ENCODE results near the gene DIPK1B. TPM values are rescaled to one million over a fixed set of nuclear protein-coding genes. Genes with fewer than 3 reads are reported as not detected.

Gene DIPK1B
- polyA plus RNA-seq, 1 of the 3 experiments (the other 2 are of a cell fraction), result 24.5 TPM

DNA sequence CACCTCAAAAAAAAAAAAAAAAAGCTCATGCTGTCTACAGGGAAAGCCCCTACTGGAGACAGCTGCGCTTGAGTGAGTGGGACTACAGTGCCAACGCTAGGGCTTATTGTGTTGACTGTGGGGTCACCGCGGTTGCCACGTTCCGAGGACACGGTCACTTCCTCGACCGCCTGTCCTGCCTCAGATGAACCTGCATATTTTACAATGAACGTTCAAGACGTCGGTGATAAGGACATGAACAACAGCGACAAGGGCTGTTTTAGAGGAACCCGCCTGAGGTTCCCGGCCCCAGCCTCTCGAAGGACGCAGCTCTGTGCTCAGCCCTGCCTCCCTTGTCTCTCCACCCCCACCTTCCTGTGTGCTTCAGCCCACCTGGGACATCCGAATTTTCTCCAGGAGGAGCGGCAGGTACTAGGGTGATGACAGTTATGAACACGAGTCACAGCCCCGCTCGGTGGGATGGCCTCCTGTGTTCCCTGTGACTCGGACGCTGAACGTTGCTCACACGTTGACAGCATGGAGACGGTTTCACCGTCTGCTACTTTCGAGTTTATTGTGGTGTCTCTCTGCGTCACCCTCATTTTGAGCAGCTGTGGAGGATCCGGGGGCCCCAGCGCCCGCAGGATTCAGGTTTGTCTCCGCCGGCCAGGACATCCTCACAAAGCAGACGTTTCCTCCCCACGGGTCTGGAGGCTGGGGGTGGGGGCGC, 11.3 kb upstream of the DIPK1B start:
- DNase-seq, result no peak
- POLR2A ChIA-PET, result interaction anchor here (1.0 kb wide), 1 partner anchor 27 kb away, joined by 3 read pairs; no protein-coding TSS in a partner anchor

DNA sequence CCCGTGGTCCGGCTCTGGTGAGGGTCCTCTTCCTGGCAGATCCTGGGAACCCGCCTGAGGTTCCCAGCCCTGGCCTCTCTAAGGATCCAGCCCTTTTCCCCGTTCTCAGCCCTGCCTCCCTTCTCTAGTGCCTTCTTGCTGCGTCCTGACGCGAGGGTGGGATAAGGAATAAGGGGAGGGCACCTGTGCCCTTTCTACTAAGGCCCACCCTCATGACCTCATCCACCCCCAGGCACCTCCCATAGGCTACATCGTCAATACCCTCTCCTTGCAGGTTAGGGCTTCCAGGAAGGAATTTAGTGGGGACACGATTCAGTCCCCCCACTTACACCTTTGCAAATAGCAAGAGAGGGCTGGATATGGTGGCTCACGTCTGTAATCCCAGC, 10.7 kb upstream of the DIPK1B start:
- no peaks in the 10 kb centered on the region for H4K20me1 ChIP-seq (ENCODE audit: insufficient read depth)
- DNase-seq, result no peak
- no peaks in the 10 kb centered on the region for H3K36me3 ChIP-seq (replicated peaks in 1 of 2; ENCODE audit: control insufficient read depth in 1 of 2, insufficient read depth in 2 of 2, low read length in 1 of 2)
- H3K4me3 ChIP-seq (ENCODE audit: low read depth in 2 of 2, low read length in 1 of 2), result no peak overlapping the region
- H3K79me2 ChIP-seq (ENCODE audit: insufficient read depth), result no peaks in the 10 kb centered on the region
- H3K9me3 ChIP-seq, result no peaks in the 10 kb centered on the region
- POLR2A ChIA-PET, result no interaction called here
- H3K27ac ChIP-seq (ENCODE audit: low read depth in 2 of 2, low read length in 1 of 2), result no peak overlapping the region
- no peak overlapping the region for H3K9ac ChIP-seq
- TF ChIP-seq, protein P1, sequence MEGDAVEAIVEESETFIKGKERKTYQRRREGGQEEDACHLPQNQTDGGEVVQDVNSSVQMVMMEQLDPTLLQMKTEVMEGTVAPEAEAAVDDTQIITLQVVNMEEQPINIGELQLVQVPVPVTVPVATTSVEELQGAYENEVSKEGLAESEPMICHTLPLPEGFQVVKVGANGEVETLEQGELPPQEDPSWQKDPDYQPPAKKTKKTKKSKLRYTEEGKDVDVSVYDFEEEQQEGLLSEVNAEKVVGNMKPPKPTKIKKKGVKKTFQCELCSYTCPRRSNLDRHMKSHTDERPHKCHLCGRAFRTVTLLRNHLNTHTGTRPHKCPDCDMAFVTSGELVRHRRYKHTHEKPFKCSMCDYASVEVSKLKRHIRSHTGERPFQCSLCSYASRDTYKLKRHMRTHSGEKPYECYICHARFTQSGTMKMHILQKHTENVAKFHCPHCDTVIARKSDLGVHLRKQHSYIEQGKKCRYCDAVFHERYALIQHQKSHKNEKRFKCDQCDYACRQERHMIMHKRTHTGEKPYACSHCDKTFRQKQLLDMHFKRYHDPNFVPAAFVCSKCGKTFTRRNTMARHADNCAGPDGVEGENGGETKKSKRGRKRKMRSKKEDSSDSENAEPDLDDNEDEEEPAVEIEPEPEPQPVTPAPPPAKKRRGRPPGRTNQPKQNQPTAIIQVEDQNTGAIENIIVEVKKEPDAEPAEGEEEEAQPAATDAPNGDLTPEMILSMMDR (IDR thresholded peaks at IDR 0.05), result no peak
- TF ChIP-seq TAF1 (IDR thresholded peaks at IDR 0.05; ENCODE audit: borderline replicate concordance, low read depth, low read length), result no peak
- TF ChIP-seq EP300 (IDR thresholded peaks at IDR 0.05; ENCODE audit: borderline replicate concordance in 1 of 2, low read depth in 1 of 2, low read length in 1 of 2), result no peak
- TF ChIP-seq, protein P2, sequence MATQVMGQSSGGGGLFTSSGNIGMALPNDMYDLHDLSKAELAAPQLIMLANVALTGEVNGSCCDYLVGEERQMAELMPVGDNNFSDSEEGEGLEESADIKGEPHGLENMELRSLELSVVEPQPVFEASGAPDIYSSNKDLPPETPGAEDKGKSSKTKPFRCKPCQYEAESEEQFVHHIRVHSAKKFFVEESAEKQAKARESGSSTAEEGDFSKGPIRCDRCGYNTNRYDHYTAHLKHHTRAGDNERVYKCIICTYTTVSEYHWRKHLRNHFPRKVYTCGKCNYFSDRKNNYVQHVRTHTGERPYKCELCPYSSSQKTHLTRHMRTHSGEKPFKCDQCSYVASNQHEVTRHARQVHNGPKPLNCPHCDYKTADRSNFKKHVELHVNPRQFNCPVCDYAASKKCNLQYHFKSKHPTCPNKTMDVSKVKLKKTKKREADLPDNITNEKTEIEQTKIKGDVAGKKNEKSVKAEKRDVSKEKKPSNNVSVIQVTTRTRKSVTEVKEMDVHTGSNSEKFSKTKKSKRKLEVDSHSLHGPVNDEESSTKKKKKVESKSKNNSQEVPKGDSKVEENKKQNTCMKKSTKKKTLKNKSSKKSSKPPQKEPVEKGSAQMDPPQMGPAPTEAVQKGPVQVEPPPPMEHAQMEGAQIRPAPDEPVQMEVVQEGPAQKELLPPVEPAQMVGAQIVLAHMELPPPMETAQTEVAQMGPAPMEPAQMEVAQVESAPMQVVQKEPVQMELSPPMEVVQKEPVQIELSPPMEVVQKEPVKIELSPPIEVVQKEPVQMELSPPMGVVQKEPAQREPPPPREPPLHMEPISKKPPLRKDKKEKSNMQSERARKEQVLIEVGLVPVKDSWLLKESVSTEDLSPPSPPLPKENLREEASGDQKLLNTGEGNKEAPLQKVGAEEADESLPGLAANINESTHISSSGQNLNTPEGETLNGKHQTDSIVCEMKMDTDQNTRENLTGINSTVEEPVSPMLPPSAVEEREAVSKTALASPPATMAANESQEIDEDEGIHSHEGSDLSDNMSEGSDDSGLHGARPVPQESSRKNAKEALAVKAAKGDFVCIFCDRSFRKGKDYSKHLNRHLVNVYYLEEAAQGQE (IDR thresholded peaks at IDR 0.05; ENCODE audit: low read depth, low read length), result no peak
- no peak for TF ChIP-seq TCF12 (IDR thresholded peaks at IDR 0.05)
- no peak for TF ChIP-seq NRF1 (IDR thresholded peaks at IDR 0.05; ENCODE audit: low read depth, low read length)
- TF ChIP-seq RXRA (IDR thresholded peaks at IDR 0.05; ENCODE audit: borderline replicate concordance, low read depth), result no peak
- H3K27me3 ChIP-seq (ENCODE audit: insufficient read depth), result no peaks in the 10 kb centered on the region; the same call in 1 of the 2 replicates
- no peaks in the 10 kb centered on the region for H3K9me2 ChIP-seq
- CTCF ChIA-PET, result interaction anchor here (1.3 kb wide), 1 partner anchor 14 kb away, joined by 3 read pairs; no protein-coding TSS in a partner anchor
- H3F3A ChIP-seq (replicated peaks; ENCODE audit: insufficient read depth), result no peaks in the 10 kb centered on the region
- no peak overlapping the region for H3K4me2 ChIP-seq
- H2AFZ ChIP-seq (ENCODE audit: low read depth), result no peak overlapping the region
- 85% methylated on average over 10 of the region's 10 CpGs for WGBS (ENCODE audit: low lambda C conversion rate)
- H3K4me1 ChIP-seq (ENCODE audit: control insufficient read depth in 1 of 2, insufficient read depth in 2 of 2, low read depth in 1 of 2, low read length in 1 of 2), result peaks cover 0 to 2% of the 10 kb centered on the region in 2 experiments; a peak in 1 of 4 replicates

More for the DNA sequence above, 11.3 kb upstream of the DIPK1B start:
- no peak overlapping the region for H3K4me2 ChIP-seq
- WGBS (ENCODE audit: low lambda C conversion rate), result 69% methylated on average over 30 of the region's 38 CpGs
- CTCF ChIA-PET, result interaction anchor here (0.8 to 1.3 kb wide), 3 partner anchors 14 to 37 kb away, joined by 3 to 4 read pairs (median 3); partner anchors contain the start of gene AGPAT2
- no peak for TF ChIP-seq FOXM1 (IDR thresholded peaks at IDR 0.05; ENCODE audit: low read depth)
- TF ChIP-seq GABPA (IDR thresholded peaks at IDR 0.05; ENCODE audit: low read depth), result no peak
- TF ChIP-seq RFX5 (IDR thresholded peaks at IDR 0.05; ENCODE audit: low read length), result no peak
- TF ChIP-seq JUND (IDR thresholded peaks at IDR 0.05), result no peak
- no peak for TF ChIP-seq MXI1 (IDR thresholded peaks at IDR 0.05; ENCODE audit: low read depth, low read length)
- TF ChIP-seq YY1 (IDR thresholded peaks at IDR 0.05; ENCODE audit: low read depth), result no peak
- no peak for TF ChIP-seq MEF2A (IDR thresholded peaks at IDR 0.05; ENCODE audit: borderline replicate concordance, low read depth)
- TF ChIP-seq, protein P1 (IDR thresholded peaks at IDR 0.05), result no peak
- TF ChIP-seq, protein P3, sequence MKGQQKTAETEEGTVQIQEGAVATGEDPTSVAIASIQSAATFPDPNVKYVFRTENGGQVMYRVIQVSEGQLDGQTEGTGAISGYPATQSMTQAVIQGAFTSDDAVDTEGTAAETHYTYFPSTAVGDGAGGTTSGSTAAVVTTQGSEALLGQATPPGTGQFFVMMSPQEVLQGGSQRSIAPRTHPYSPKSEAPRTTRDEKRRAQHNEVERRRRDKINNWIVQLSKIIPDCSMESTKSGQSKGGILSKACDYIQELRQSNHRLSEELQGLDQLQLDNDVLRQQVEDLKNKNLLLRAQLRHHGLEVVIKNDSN (IDR thresholded peaks at IDR 0.05; ENCODE audit: borderline replicate concordance, low read depth), result no peak
- no peak for TF ChIP-seq FOSL2 (IDR thresholded peaks at IDR 0.05; ENCODE audit: borderline replicate concordance, low read depth)
- no peak overlapping the region for H2AFZ ChIP-seq (ENCODE audit: low read depth)
- no peaks in the 10 kb centered on the region for H4K20me1 ChIP-seq (ENCODE audit: insufficient read depth)
- H3K9me2 ChIP-seq, result no peaks in the 10 kb centered on the region
- no peak overlapping the region for H3K27ac ChIP-seq (ENCODE audit: low read depth in 2 of 2, low read length in 1 of 2)
- no peaks in the 10 kb centered on the region for H3K9me3 ChIP-seq
- H3K9ac ChIP-seq, result no peak overlapping the region
- peaks cover 0 to 7% of the 10 kb centered on the region in 2 experiments; a peak in 1 of 4 replicates for H3K4me1 ChIP-seq (ENCODE audit: control insufficient read depth in 1 of 2, insufficient read depth in 2 of 2, low read depth in 1 of 2, low read length in 1 of 2)
- no peak overlapping the region for H3K4me3 ChIP-seq (ENCODE audit: low read depth in 2 of 2, low read length in 1 of 2)
- no peaks in the 10 kb centered on the region; the same call in 1 of the 2 replicates for H3K27me3 ChIP-seq (ENCODE audit: insufficient read depth)
- H3K79me2 ChIP-seq (ENCODE audit: insufficient read depth), result no peaks in the 10 kb centered on the region
- no peaks in the 10 kb centered on the region for H3K36me3 ChIP-seq (replicated peaks in 1 of 2; ENCODE audit: control insufficient read depth in 1 of 2, insufficient read depth in 2 of 2, low read length in 1 of 2)
- H3F3A ChIP-seq (replicated peaks; ENCODE audit: insufficient read depth), result no peaks in the 10 kb centered on the region

Data from SK-N-SH (cell line).